Thoracic aorta (tissue), 2 donors: ENCODE data around the gene ZNF557. TPM values are rescaled to one million over a fixed set of nuclear protein-coding genes. Genes with fewer than 3 reads are reported as not detected.

Experiments used
- ATAC-seq: fragments of 150-250 bp; one replicate; pipeline ENCODE4 v1.8.0; 2017; ENCODE audit warnings: low read depth; ENCODE audit not compliant: insufficient number of reproducible peaks, low FRiP score
- DNase-seq: peaks from one replicate; pipeline ENCODE4 v3.0.0-alpha.2; 2020; ENCODE audit warnings: low spot score
- H3K27ac ChIP-seq, 2 donors: fragments of 200-600 bp; sonication (generic); 1 replicate in 1 of 2; 2 replicates in 1 of 2; pipeline ENCODE4 v1.5.1; 2016; ENCODE audit warnings: mild to moderate bottlenecking in 2 of 2, moderate library complexity in 2 of 2
- H3K27me3 ChIP-seq: fragments of 200-600 bp; sonication (generic); replicated peaks from 2 replicates; pipeline ENCODE4 v1.6.0; 2016; ENCODE audit warnings: mild to moderate bottlenecking; ENCODE audit not compliant: insufficient read depth
- H3K36me3 ChIP-seq: fragments of 200-600 bp; sonication (generic); one replicate; pipeline ENCODE4 v1.5.1; 2016
- H3K4me1 ChIP-seq, 2 donors: fragments of 200-600 bp; sonication (generic); 1 replicate in 1 of 2; 2 replicates in 1 of 2; pipeline versions ENCODE4 v1.5.1 to v1.6.0; 2016; ENCODE audit warnings: low read depth in 2 of 2, mild to moderate bottlenecking in 1 of 2; ENCODE audit not compliant: control insufficient read depth in 1 of 2
- H3K4me3 ChIP-seq: fragments of 200-600 bp; sonication (generic); 2 replicates; pipeline ENCODE4 v1.5.1; 2016; ENCODE audit warnings: mild to moderate bottlenecking
- H3K9me3 ChIP-seq: fragments of 200-600 bp; sonication (generic); 2 replicates; pipeline ENCODE4 v1.5.1; 2016
- total RNA-seq, 2 donors: library from RNA; depleted of rRNA; stranded (reverse); fragments of >200 nt; gene quantifications; one replicate each; pipeline versions ENCODE4 v1.1.0 to v1.2.3, GENCODE V29; 2016
- TF ChIP-seq, protein P1 (sequence below): fragments of 200-600 bp; sonication (generic); IDR thresholded peaks from one replicate; pipeline ENCODE4 v1.5.1; 2019; ENCODE audit warnings: antibody characterized with exemption

Gene ZNF557
- total RNA-seq, 2 donors from 2014 or later, result 8.3 to 12.1 TPM

DNA sequence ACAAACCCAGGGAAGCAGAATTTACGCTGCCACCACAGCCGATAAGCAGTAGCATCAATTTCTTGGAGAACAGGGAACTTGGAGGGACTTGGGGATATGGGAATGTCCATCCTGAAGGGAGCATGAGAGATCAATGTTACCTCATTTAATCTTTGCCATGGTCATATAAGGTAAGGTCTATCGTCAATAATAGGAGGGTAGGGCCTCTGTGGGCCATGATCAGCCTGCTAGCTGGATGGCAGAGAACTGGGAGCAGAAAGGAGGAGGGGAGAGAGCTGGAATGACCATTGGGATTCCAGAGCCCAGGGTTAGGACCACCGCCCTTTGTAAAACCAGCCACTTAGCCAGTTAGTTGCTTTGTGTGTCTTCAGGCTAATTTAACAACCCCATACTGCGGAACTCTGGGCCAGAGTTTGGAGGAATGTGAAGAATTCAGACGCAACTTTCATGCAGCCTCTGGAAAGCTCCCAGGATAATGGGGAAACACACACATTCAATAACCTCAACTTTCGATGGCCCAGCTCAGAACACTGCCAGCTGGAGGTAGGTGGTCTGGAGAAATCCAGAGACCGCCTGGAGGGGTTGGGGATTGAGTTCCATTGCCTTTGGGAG lies 40.3 kb downstream of the ZNF557 start:
- Histone ChIP-seq H3K4me3 (no peak overlapping the region), H3K36me3 (no peaks in the 10 kb centered on the region), H3K9me3 (no peaks in the 10 kb centered on the region), H3K4me1 (no peaks in the 10 kb centered on the region), H3K27ac (no peak overlapping the region), H3K27me3 (no peaks in the 10 kb centered on the region)
- TF ChIP-seq, protein P1, sequence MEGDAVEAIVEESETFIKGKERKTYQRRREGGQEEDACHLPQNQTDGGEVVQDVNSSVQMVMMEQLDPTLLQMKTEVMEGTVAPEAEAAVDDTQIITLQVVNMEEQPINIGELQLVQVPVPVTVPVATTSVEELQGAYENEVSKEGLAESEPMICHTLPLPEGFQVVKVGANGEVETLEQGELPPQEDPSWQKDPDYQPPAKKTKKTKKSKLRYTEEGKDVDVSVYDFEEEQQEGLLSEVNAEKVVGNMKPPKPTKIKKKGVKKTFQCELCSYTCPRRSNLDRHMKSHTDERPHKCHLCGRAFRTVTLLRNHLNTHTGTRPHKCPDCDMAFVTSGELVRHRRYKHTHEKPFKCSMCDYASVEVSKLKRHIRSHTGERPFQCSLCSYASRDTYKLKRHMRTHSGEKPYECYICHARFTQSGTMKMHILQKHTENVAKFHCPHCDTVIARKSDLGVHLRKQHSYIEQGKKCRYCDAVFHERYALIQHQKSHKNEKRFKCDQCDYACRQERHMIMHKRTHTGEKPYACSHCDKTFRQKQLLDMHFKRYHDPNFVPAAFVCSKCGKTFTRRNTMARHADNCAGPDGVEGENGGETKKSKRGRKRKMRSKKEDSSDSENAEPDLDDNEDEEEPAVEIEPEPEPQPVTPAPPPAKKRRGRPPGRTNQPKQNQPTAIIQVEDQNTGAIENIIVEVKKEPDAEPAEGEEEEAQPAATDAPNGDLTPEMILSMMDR, result no peak
- no peak for DNase-seq
- no peak for ATAC-seq

DNA sequence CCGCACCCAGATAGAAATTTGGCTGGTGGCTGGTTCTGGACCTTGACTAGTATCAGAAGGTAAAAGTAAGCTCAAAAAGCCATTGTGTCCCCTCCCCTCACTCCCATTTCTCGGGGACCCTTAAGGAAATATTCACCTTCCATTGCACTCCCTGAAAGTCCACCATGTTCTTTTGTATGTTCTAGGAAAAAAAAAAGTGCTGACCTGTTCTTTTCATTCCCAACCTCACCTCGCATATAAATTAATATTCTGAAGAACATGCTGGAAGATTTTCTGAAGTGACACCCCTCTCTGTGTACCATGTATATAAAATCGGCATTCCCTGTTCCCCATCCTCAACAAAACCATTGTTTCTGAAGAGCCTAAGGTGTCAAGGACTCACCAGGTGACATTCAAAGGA lies 43.2 kb downstream of the ZNF557 start:
- H3K4me1 ChIP-seq, result no peaks in the 10 kb centered on the region
- no peaks in the 10 kb centered on the region for H3K27me3 ChIP-seq
- no peak overlapping the region for H3K27ac ChIP-seq
- TF ChIP-seq, protein P1, result no peak
- H3K9me3 ChIP-seq, result no peaks in the 10 kb centered on the region
- ATAC-seq (no peak), DNase-seq (no peak)
- no peak overlapping the region for H3K4me3 ChIP-seq
- peaks cover 7% of the 10 kb centered on the region for H3K36me3 ChIP-seq

DNA sequence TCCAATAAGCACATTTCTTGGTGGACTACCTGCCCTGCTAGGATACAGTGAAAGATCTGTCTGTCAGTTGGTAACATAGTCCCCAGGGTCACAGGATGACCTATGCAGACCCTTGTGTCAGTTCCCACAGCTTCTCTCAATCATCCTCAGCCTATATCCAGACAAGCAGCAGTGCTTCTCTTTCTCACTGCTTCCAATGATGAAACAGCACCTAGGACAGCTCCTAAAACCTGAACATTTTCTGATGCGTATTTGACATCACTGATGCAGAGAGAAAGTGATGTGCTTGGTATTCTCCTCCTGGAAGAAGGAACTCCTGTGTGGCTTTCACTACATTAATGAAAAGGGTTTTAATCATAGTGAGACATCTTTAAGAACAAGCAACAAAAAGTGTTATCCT lies 43.7 kb downstream of the ZNF557 start:
- Histone ChIP-seq H3K36me3 (peaks cover 12% of the 10 kb centered on the region), H3K9me3 (no peaks in the 10 kb centered on the region), H3K27me3 (no peaks in the 10 kb centered on the region), H3K4me3 (no peak overlapping the region), H3K27ac (no peak overlapping the region), H3K4me1 (no peaks in the 10 kb centered on the region)
- no peak for ATAC-seq
- TF ChIP-seq, protein P1, result no peak
- no peak for DNase-seq

DNA sequence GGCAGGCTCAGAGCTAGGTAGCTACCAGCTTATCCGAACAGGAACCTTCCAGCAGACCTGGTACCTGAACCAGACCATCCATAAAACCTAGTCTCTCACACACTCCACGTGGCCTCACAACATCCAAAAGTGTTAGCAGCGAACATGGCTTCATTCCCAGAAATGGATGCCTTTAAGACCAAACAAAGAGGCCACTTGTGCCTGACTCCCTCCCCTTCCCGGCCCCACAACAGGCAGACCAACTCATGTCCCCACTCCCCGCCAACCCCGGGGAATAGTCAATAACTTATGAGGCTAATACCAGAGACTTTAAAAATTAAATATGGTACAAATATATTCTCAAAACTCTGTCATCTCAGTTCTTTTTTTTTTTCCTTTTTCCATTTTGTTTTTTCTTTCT lies 46.2 kb downstream of the ZNF557 start:
- no peak overlapping the region for H3K27ac ChIP-seq
- H3K9me3 ChIP-seq, result no peaks in the 10 kb centered on the region
- peaks cover 30% of the 10 kb centered on the region for H3K36me3 ChIP-seq
- no peak for ATAC-seq
- no peak overlapping the region for H3K4me3 ChIP-seq
- DNase-seq, result no peak
- TF ChIP-seq, protein P1, result no peak
- H3K4me1 ChIP-seq, result no peaks in the 10 kb centered on the region
- H3K27me3 ChIP-seq, result no peaks in the 10 kb centered on the region

DNA sequence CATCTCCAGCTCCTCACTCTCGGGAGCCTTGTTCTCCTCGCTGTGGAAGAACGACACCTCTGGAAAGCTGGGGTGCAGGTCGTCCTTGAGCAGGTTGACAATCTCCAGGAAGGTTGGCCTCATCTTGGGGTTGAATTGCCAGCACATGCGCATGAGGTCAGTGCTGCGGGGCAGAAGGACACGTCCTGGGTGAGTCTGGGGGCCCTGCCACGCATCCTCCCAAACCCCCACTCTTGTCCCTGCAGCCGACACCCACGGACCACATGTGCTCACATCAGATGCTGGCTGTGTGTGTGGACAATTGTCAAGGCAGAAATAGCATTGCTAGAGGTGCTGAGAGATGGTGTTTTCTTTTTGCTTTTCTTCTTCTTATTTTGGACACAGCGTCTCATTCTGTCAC lies 47.7 kb downstream of the ZNF557 start:
- H3K36me3 ChIP-seq, result peaks cover 43% of the 10 kb centered on the region
- no peak for ATAC-seq

More for the DNA sequence above, 47.7 kb downstream of the ZNF557 start:
- DNase-seq, result no peak
- Histone ChIP-seq H3K27ac (no peak overlapping the region), H3K4me1 (no peaks in the 10 kb centered on the region), H3K9me3 (no peaks in the 10 kb centered on the region), H3K4me3 (no peak overlapping the region), H3K27me3 (no peaks in the 10 kb centered on the region)
- TF ChIP-seq, protein P1, result no peak
